ENCODE results near the gene DPP4. TPM values are rescaled to one million over a fixed set of nuclear protein-coding genes. Genes with fewer than 3 reads are reported as not detected.

Gene DPP4
- total and polyA plus RNA-seq, 2 of the 13 experiments (the other 11 are each of a cell fraction or from before 2014, with no cell fraction given): 39.4 to 109 TPM

DNA sequence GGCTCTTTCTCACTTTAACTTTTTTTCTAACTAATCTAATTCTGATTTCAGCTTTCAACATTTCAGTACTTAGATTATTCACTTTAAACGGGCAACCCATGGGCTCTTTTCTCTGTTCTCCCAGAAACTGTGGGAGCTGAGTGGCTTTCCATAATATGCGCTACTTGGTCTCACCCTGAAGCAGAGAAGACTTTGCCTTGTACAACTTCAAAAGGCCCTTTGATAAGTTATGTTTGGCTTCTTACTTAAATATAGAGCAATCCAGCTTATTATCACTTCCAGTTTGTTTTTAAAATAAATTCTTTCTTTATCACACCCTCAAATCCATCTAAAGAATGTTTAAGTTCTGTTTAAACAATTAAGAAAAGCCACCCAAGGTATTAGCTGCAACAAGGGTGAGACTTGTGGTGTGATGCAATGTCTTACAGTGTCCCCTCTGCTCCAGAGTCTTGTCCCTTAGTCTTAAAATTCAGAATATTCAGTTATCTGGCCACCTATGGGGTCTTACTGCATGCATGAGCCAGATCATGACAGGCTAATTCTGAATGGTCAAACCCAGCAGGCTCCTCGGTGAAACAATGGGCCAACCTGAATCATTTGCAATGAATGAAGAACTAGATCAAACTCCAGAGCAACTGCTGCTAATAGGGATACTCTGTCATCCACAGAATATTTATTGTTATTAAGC, 39.2 kb upstream of the DPP4 start (continued):
- TF ChIP-seq AHDC1 (CRISPR knock-in tag; IDR thresholded peaks at IDR 0.05; ENCODE audit: borderline replicate concordance): no peak
- TF ChIP-seq ARNT (IDR thresholded peaks at IDR 0.05): no peak
- TF ChIP-seq, protein P1, sequence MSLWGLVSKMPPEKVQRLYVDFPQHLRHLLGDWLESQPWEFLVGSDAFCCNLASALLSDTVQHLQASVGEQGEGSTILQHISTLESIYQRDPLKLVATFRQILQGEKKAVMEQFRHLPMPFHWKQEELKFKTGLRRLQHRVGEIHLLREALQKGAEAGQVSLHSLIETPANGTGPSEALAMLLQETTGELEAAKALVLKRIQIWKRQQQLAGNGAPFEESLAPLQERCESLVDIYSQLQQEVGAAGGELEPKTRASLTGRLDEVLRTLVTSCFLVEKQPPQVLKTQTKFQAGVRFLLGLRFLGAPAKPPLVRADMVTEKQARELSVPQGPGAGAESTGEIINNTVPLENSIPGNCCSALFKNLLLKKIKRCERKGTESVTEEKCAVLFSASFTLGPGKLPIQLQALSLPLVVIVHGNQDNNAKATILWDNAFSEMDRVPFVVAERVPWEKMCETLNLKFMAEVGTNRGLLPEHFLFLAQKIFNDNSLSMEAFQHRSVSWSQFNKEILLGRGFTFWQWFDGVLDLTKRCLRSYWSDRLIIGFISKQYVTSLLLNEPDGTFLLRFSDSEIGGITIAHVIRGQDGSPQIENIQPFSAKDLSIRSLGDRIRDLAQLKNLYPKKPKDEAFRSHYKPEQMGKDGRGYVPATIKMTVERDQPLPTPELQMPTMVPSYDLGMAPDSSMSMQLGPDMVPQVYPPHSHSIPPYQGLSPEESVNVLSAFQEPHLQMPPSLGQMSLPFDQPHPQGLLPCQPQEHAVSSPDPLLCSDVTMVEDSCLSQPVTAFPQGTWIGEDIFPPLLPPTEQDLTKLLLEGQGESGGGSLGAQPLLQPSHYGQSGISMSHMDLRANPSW (CRISPR knock-in tag; IDR thresholded peaks at IDR 0.05; ENCODE audit: borderline replicate concordance): 0 out of 2 replicates have a peak, but pooled peaks have one; percentile 65
- TF ChIP-seq ZFY (CRISPR knock-in tag; IDR thresholded peaks at IDR 0.05): 0 out of 2 replicates have a peak, but pooled peaks have one; percentile 12
- TF ChIP-seq, protein P2, sequence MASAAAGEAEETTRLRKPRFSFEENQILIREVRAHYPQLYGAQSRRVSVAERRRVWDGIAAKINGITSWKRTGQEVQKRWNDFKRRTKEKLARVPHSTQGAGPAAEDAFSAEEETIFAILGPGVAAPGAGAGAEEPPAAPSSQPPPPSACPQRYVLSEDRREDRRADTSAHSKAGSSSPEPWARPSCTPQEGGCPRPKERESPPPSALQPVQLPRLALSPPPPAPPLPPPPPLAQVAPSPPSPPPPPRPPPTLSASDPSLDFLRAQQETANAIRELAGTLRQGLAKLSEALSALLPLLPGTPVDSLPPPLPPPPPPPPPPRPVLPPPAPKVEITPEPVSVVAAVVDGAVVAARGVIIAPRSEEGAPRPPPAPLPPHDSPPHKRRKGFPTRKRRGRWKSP (CRISPR knock-in tag; IDR thresholded peaks at IDR 0.05): peak; percentile 16; the same call in 1 of the 2 replicates
- no peak for TF ChIP-seq ZNF570 (CRISPR knock-in tag; IDR thresholded peaks at IDR 0.05; ENCODE audit: borderline replicate concordance)
- TF ChIP-seq ZBTB38 (CRISPR knock-in tag; IDR thresholded peaks at IDR 0.05): no peak
- peak; percentile 73 for TF ChIP-seq CEBPB (IDR thresholded peaks at IDR 0.05; ENCODE audit: borderline replicate concordance, low read depth, low read length)
- TF ChIP-seq REPIN1 (CRISPR knock-in tag; IDR thresholded peaks at IDR 0.05; ENCODE audit: borderline replicate concordance, low read depth): no peak
- peak; percentile 42 for TF ChIP-seq ISL2 (CRISPR knock-in tag; IDR thresholded peaks at IDR 0.05)
